ENCODE data around the gene PAX3. TPM values are rescaled to one million over a fixed set of nuclear protein-coding genes. Genes with fewer than 3 reads are reported as not detected.

The PAX3 gene
- total RNA-seq, 1 donor from 2014 or later = 66.7 TPM

DNA sequence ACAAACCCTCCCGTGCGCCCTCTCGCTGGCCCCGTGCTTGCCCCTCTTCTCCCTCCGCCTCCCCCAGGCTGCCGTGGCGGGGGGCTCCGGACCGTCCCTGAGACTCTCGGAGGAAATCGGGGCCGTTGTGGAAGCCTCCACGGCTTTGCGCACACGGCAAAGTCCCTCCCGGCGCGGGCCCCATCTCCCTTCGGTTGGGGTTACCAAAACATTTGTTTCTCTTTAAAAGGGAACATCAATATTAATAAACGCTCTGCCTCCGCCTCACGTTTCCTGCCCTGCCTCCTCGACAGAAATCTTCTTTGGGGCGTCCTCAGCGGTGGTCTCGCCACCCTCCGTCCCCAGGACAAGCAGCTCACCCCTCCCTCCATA lies 3.8 kb downstream of the PAX3 start:
- TF ChIP-seq, protein P1, sequence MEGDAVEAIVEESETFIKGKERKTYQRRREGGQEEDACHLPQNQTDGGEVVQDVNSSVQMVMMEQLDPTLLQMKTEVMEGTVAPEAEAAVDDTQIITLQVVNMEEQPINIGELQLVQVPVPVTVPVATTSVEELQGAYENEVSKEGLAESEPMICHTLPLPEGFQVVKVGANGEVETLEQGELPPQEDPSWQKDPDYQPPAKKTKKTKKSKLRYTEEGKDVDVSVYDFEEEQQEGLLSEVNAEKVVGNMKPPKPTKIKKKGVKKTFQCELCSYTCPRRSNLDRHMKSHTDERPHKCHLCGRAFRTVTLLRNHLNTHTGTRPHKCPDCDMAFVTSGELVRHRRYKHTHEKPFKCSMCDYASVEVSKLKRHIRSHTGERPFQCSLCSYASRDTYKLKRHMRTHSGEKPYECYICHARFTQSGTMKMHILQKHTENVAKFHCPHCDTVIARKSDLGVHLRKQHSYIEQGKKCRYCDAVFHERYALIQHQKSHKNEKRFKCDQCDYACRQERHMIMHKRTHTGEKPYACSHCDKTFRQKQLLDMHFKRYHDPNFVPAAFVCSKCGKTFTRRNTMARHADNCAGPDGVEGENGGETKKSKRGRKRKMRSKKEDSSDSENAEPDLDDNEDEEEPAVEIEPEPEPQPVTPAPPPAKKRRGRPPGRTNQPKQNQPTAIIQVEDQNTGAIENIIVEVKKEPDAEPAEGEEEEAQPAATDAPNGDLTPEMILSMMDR (conservative IDR thresholded peaks at IDR 0.05) = no peak
- peaks cover 18% of the 10 kb centered on the region for H3K4me1 Mint-ChIP-seq (ENCODE audit: unreplicated experiment)
- peak overlapping the region; percentile 4 for H3K27ac Mint-ChIP-seq
- H3K36me3 Mint-ChIP-seq = no peaks in the 10 kb centered on the region
- peak overlapping the region; percentile 86 for H3K4me3 Mint-ChIP-seq
- peaks cover 100% of the 10 kb centered on the region for H3K27me3 Mint-ChIP-seq
- no peaks in the 10 kb centered on the region for H3K9me3 Mint-ChIP-seq
- DNase-seq (ENCODE audit: extremely low spot score, unreplicated experiment) = no peak

DNA sequence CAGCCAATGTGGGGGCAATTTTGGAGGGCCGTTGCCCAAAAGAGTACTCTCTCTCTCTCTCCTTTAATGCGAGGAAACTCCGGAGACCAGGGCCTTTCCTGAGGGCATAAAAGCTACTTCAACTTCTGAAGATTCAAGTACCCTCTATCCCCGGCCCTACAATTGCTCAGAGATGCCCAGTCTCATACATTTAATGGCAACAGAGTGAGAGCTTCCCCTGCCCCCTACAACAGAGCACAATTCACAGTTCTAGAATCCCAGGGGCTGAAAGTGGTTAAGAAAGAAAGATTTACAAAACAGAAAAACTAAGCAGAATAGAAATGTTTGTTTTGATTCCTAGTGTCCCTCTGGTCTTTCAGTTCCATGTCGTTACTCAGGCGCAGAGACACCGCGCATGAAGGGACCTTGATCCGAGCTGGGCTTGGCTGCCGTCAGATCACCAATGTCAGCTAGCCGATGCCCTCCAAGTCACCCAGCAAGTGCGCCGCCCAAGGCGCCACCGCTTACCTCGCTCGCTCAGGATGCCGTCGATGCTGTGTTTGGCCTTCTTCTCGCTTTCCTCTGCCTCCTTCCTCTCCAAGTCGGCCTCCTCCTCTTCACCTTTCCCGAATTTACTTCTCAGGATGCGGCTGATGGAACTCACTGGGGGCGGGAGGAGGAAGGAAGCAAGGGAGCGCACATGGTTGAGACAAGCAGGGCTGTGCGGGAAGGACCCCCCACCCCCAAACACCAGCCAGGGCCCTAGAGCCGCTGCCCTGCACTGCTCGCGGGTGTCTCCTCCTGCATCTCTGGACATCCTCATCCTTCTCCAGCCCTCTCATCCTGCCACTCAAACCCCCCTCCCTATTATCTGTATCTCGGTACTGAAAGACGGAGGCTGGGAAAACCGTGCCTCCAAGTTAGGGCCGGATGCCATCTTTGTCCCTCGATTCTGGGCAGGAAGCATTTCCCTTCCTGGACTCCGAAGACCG lies 4.9 kb downstream of the PAX3 start:
- no peak for DNase-seq (ENCODE audit: extremely low spot score, unreplicated experiment)
- peak overlapping the region; percentile 78 for H3K4me3 Mint-ChIP-seq
- peaks cover 100% of the 10 kb centered on the region for H3K27me3 Mint-ChIP-seq
- H3K9me3 Mint-ChIP-seq = no peaks in the 10 kb centered on the region
- H3K36me3 Mint-ChIP-seq = peaks cover 3% of the 10 kb centered on the region
- TF ChIP-seq, protein P1 (conservative IDR thresholded peaks at IDR 0.05) = no peak
- peaks cover 8% of the 10 kb centered on the region for H3K4me1 Mint-ChIP-seq (ENCODE audit: unreplicated experiment)
- peak overlapping the region; percentile 32 for H3K27ac Mint-ChIP-seq

DNA sequence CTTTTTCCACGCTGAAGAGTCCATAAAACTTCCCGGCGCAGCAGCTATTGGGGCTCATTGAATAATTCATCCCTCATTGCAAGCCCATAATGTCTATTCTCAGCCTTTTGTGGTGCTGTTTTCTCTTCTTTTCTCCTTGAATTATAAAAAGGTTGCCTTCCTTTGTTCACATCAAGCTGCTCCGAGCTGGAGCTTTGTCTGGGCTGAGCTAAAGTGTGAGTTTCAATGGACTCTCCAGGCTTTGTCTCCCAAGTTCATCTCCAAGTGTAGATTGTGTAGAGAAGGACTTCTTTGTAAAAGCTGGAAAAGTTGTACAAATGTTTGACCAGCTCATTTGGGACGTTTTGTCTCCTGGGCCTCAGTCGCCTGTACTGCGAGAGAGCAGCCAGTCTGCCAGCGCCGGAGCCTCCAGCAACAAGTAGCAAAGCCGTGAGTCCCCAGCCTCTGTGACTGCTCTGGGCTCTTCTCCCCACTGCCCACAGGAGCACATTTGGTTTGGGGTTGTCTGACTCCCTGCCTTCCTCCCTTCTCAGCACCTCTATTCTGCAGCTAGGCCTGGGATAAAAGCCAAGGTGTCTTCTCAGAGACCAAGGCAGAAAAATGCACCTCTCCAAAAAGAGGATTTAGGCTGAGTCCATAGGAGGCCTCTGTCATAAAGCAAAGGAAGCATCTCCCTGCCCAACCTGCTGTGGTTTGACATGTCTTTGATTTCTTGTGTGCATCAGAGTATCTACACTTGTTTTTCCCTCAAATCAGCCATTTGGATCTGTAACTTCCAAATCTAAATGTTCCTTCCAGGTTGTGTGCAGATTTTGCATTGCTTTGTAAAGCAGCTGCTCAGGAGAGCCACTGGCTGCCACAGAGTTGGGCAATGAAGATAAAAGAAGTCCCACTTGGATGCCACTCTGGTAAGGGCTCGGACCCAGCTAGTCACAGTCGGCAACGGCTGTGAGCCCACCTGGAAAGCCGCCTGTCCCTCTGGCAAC lies 6.4 kb downstream of the PAX3 start:
- Mint-ChIP-seq H3K27me3 (peaks cover 100% of the 10 kb centered on the region), H3K36me3 (peaks cover 7% of the 10 kb centered on the region), H3K4me3 (peak overlapping the region; percentile 78), H3K27ac (peak overlapping the region; percentile 32), H3K4me1 (ENCODE audit: unreplicated experiment) (peaks cover 7% of the 10 kb centered on the region), H3K9me3 (no peaks in the 10 kb centered on the region)
- TF ChIP-seq, protein P1 (conservative IDR thresholded peaks at IDR 0.05) = no peak
- no peak for DNase-seq (ENCODE audit: extremely low spot score, unreplicated experiment)

DNA sequence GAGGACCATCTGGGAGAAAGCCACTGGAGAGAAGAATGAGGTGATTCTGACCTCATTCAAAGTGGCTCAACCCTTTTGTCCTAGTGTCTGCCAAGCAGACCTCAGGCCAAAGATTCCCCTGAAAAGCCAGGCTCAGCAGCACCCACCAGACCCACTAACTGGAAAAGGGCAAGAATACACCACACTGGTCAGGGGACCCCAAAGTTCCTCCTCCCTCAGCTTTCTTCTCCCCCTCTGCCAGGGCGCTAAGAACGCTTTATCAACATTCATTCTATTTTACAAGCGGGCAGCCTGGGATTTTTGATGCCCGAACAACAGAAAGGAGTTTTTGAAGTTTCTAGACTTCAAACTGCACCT lies 7.3 kb downstream of the PAX3 start:
- DNase-seq (ENCODE audit: extremely low spot score, unreplicated experiment) = no peak
- Mint-ChIP-seq H3K27me3 (peaks cover 100% of the 10 kb centered on the region), H3K4me1 (ENCODE audit: unreplicated experiment) (peaks cover 7% of the 10 kb centered on the region), H3K4me3 (peak overlapping the region; percentile 74), H3K27ac (no peak overlapping the region), H3K36me3 (peaks cover 7% of the 10 kb centered on the region), H3K9me3 (no peaks in the 10 kb centered on the region)
- TF ChIP-seq, protein P1 (conservative IDR thresholded peaks at IDR 0.05) = no peak

DNA sequence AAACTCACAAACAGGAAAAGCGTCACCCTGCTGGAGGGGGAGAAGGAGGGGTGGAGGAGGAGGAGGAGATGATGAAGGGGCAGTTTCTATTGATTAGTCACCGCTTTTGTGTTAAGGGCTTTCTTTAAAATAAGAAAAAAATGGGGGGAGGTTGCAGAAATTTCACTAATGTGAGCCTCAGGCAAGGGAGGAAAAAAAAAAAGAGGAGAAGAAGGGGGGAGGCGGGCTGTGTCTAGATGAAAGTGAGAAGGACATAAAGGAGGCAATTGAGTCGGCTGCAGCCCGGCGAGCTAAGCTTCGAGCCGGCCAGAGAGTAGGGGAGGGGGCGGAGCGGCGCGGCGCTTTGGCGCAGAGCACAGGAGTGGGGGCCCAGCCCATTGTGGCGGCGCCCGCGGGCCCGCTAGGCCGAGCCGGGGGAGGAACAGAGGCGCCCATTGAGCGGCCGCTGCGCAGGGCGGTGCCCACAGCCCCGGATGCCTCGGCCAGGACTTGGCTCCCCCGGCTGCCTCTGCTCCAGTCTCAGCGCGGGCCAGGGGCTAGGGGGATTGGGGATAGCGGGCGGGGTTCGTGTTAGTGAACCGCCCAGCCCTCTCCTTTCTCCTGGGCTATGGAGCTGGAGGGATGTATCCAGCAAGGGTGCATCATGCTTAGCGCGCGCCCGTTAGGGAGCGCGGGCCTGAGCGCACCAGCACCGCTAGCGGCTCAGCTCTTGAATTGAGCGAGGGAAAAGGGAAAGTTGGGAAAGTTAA lies 7.9 kb downstream of the PAX3 start:
- peaks cover 100% of the 10 kb centered on the region for H3K27me3 Mint-ChIP-seq
- H3K9me3 Mint-ChIP-seq = no peaks in the 10 kb centered on the region
- DNase-seq (ENCODE audit: extremely low spot score, unreplicated experiment) = no peak
- peaks cover 7% of the 10 kb centered on the region for H3K36me3 Mint-ChIP-seq
- TF ChIP-seq, protein P1 (conservative IDR thresholded peaks at IDR 0.05) = peak; percentile 40
- peak overlapping the region; percentile 78 for H3K4me3 Mint-ChIP-seq
- H3K4me1 Mint-ChIP-seq (ENCODE audit: unreplicated experiment) = peaks cover 7% of the 10 kb centered on the region
- peak overlapping the region; percentile 39 for H3K27ac Mint-ChIP-seq

All from type B pancreatic cell (in vitro differentiated cells).